Left ventricle myocardium inferior (tissue), 1 donor: ENCODE data around the gene RGS7. TPM values are rescaled to one million over a fixed set of nuclear protein-coding genes. Genes with fewer than 3 reads are reported as not detected.
"Not testable (repeated sequence)": the region's sequence is repeated elsewhere in the genome, so short reads cannot be mapped to it uniquely, and the experiment has no call there.

ENCODE experiments used
- DNase-seq: peaks from one replicate; pipeline ENCODE4 v3.0.0-alpha.2; 2020
- H3K27ac ChIP-seq: fragments of 200-600 bp; replicated peaks from 2 replicates; pipeline ENCODE4 v1.8.0; 2021
- H3K27me3 ChIP-seq: fragments of 200-600 bp; 2 replicates; pipeline ENCODE4 v1.8.0; 2021; ENCODE audit warnings: low read depth
- H3K36me3 ChIP-seq: fragments of 200-600 bp; 2 replicates; pipeline ENCODE4 v1.8.0; 2021
- H3K4me1 ChIP-seq: fragments of 200-600 bp; 2 replicates; pipeline ENCODE4 v1.8.0; 2021
- H3K4me3 ChIP-seq: fragments of 200-600 bp; 2 replicates; pipeline ENCODE4 v1.8.0; 2021; ENCODE audit warnings: mild to moderate bottlenecking, moderate library complexity
- H3K9me3 ChIP-seq: fragments of 200-600 bp; replicated peaks from 2 replicates; pipeline ENCODE4 v1.8.0; 2021
- CTCF ChIP-seq: fragments of 200-600 bp; IDR thresholded peaks from 2 replicates; pipeline ENCODE4 v1.8.0; 2021; ENCODE audit warnings: antibody characterized with exemption, mild to moderate bottlenecking, borderline replicate concordance
- intact Hi-C: fragments of 100-400 bp; cut with micrococcal nuclease; formaldehyde crosslinking; loops from one replicate; pipeline ENCODE4 v1.11.0; 2022
- total RNA-seq: library from RNA; stranded (reverse); fragmentation: NEBNext Ultra II Directional; extraction: Animal tissue kit (Norgen Biotek cat#: 25700); gene quantifications from one replicate; pipeline ENCODE4 v1.2.1, GENCODE V29; 2021
- donor health status: DM: no; HTN: yes; CAD: no; lungs with severe emphysema.

RGS7 gene
- total RNA-seq, 1 donor from 2014 or later, result not detected

- H3K27me3 ChIP-seq, result no peaks in the 10 kb centered on the region
- no peaks in the 10 kb centered on the region for H3K4me1 ChIP-seq
- H3K36me3 ChIP-seq, result no peaks in the 10 kb centered on the region
- no peak overlapping the region for H3K27ac ChIP-seq
- no peaks in the 10 kb centered on the region for H3K9me3 ChIP-seq
- intact Hi-C loops, result no loop called here
- no peak for TF ChIP-seq CTCF
- DNase-seq, result no peak
- no peak overlapping the region for H3K4me3 ChIP-seq
These were observed 562.8 kb downstream of the RGS7 start for GRCh38 chr1:240794046-240794843.

GRCh38 chr1:240792915-240793529, 564.0 kb downstream of the RGS7 start:
- H3K9me3 ChIP-seq, result peaks cover 5% of the 10 kb centered on the region
- TF ChIP-seq CTCF, result no peak
- DNase-seq, result no peak
- H3K4me3 ChIP-seq, result no peak overlapping the region
- intact Hi-C loops, result no loop called here
- H3K36me3 ChIP-seq, result no peaks in the 10 kb centered on the region
- H3K27me3 ChIP-seq, result no peaks in the 10 kb centered on the region
- H3K27ac ChIP-seq, result no peak overlapping the region
- no peaks in the 10 kb centered on the region for H3K4me1 ChIP-seq

- H3K9me3 ChIP-seq, result peaks cover 5% of the 10 kb centered on the region
- no peak overlapping the region for H3K4me3 ChIP-seq
- DNase-seq, result no peak
- H3K36me3 ChIP-seq, result no peaks in the 10 kb centered on the region
- no peak for TF ChIP-seq CTCF
- no peaks in the 10 kb centered on the region for H3K27me3 ChIP-seq
- H3K27ac ChIP-seq, result no peak overlapping the region
- H3K4me1 ChIP-seq, result no peaks in the 10 kb centered on the region
- intact Hi-C loops, result no loop called here
These were observed 566.1 kb downstream of the RGS7 start for GRCh38 chr1:240790856-240791255.

- Histone ChIP-seq H3K27ac (no peak overlapping the region), H3K36me3 (no peaks in the 10 kb centered on the region), H3K9me3 (peaks cover 5% of the 10 kb centered on the region), H3K4me1 (no peaks in the 10 kb centered on the region), H3K27me3 (no peaks in the 10 kb centered on the region), H3K4me3 (no peak overlapping the region)
- DNase-seq, result no peak
- intact Hi-C loops, result no loop called here
- no peak for TF ChIP-seq CTCF
These were observed 570.1 kb downstream of the RGS7 start for GRCh38 chr1:240786880-240787279.

- Histone ChIP-seq H3K9me3 (peaks cover 5% of the 10 kb centered on the region), H3K27me3 (no peaks in the 10 kb centered on the region), H3K4me3 (no peak overlapping the region), H3K4me1 (no peaks in the 10 kb centered on the region), H3K36me3 (no peaks in the 10 kb centered on the region), H3K27ac (no peak overlapping the region)
- intact Hi-C loops, result no loop called here
- no peak for DNase-seq
- TF ChIP-seq CTCF, result no peak
These were observed 572.2 kb downstream of the RGS7 start for GRCh38 chr1:240784776-240785175.

GRCh38 chr1:240783728-240784137, 573.3 kb downstream of the RGS7 start:
- H3K4me1 ChIP-seq, H3K27me3 ChIP-seq, H3K9me3 ChIP-seq, H3K4me3 ChIP-seq, H3K36me3 ChIP-seq, H3K27ac ChIP-seq, DNase-seq, intact Hi-C loops: not testable (repeated sequence)
